ENCODE results near the gene PCP4. TPM values are rescaled to one million over a fixed set of nuclear protein-coding genes. Genes with fewer than 3 reads are reported as not detected.

PCP4 gene
- total RNA-seq, 1 donor from 2014 or later: 8.5 TPM

GRCh38 chr21:39956586-39956985 is 89.3 kb downstream of the PCP4 start:
- no peak for ATAC-seq
- no peak for DNase-seq (ENCODE audit: low spot score)
- intact Hi-C loops (cut with DNase I): no loop called here

GRCh38 chr21:39958731-39959130 is 91.5 kb downstream of the PCP4 start:
- ATAC-seq: no peak
- intact Hi-C loops (cut with DNase I): no loop called here
- no peak for DNase-seq (ENCODE audit: low spot score)

- DNase-seq (ENCODE audit: low spot score): no peak
- no peak for ATAC-seq
- intact Hi-C loops (cut with DNase I): no loop called here
These were observed 94.0 kb downstream of the PCP4 start for GRCh38 chr21:39961251-39961650.

GRCh38 chr21:39965026-39965425 is 97.8 kb downstream of the PCP4 start:
- no peak for ATAC-seq
- intact Hi-C loops (cut with DNase I): no loop called here

GRCh38 chr21:39966786-39967185 is 99.5 kb downstream of the PCP4 start:
- intact Hi-C loops (cut with DNase I): no loop called here
- no peak for ATAC-seq
- no peak for DNase-seq (ENCODE audit: low spot score)

More at GRCh38 chr21:39965026-39965425, 97.8 kb downstream of the PCP4 start:
- DNase-seq (ENCODE audit: low spot score): no peak

- intact Hi-C loops (cut with DNase I): no loop called here
- DNase-seq (ENCODE audit: low spot score): no peak
- ATAC-seq: no peak
These were observed 100.8 kb downstream of the PCP4 start for GRCh38 chr21:39968010-39968409.

- DNase-seq (ENCODE audit: low spot score) (no peak), ATAC-seq (no peak)
- intact Hi-C loops (cut with DNase I): no loop called here
These were observed 102.6 kb downstream of the PCP4 start for GRCh38 chr21:39969691-39970364.

- intact Hi-C loops (cut with DNase I): no loop called here
- DNase-seq (ENCODE audit: low spot score) (no peak), ATAC-seq (no peak)
These were observed 104.7 kb downstream of the PCP4 start for GRCh38 chr21:39971956-39972355.

- no peak for DNase-seq (ENCODE audit: low spot score)
- ATAC-seq: no peak
- intact Hi-C loops (cut with DNase I): no loop called here
These were observed 105.2 kb downstream of the PCP4 start for GRCh38 chr21:39972471-39972870.

GRCh38 chr21:39972976-39973770 is 105.9 kb downstream of the PCP4 start:
- DNase-seq (ENCODE audit: low spot score) (no peak), ATAC-seq (no peak)
- intact Hi-C loops (cut with DNase I): no loop called here

GRCh38 chr21:39976800-39977199 is 109.6 kb downstream of the PCP4 start:
- intact Hi-C loops (cut with DNase I): no loop called here
- no peak for ATAC-seq
- no peak for DNase-seq (ENCODE audit: low spot score)

Other genes with a start within 250 kb of the PCP4 start
- gene IGSF5, start 122.3 kb upstream of the PCP4 start, total RNA-seq: not detected